WI38 (cell line): ENCODE results near the gene TCEAL1.
"Not testable (repeated sequence)": the region's sequence is repeated elsewhere in the genome, so short reads cannot be mapped to it uniquely, and the experiment has no call there.

ENCODE experiments used
- H3K4me3 ChIP-seq: 2 replicates; pipeline ENCODE4 v1.5.1; 2011; ENCODE audit warnings: low read depth, mild to moderate bottlenecking, control low read depth, low read length
- CTCF ChIP-seq: IDR thresholded peaks from 2 replicates; pipeline ENCODE4 v1.5.1; 2012; ENCODE audit warnings: low read depth, mild to moderate bottlenecking, control low read depth, low read length

Gene TCEAL1

DNA sequence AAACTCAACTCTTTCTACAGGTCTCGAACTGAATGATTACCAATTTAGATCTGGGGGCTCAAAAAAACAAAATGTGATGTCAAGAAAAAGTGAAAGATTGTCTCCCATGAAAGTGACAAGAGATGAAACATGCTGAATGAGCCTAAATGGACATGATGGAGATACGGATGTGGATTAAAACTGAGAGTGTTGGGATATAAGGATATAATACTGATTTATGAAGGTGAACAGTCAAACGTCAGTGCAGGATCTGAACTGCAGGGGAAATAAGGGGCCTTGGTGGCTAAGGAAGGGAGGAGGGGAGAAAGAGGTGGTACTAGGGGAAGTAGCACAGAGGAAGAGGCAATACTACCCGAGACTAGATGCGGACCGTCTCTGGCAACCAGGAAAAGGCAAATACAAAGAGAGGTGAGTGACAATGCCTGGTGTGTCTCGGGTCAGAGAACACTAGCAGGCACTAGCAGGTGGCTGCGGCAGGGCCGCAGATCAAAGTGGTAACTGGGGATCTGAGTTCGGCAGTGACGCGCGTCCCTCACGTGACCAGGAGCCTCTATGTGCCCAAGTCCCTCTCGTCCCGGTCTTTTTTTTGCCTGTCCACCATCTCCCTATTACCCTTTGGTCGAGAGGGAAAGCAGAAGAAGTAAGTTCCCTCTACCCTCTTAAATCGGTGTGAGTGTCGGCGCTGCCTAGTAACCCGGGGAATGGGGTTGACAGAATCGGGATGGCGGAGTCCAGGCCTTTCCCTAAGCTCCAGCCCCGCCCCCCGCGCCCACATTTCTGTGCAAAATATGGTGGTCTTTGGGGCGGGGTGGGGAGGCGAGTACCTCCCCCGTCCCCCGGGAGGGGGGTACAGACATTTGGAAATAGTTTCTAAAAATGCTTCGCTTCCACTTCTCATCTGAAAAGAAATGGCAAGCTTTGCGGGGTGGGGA lies at the start of gene TCEAL1:
TSS of gene TCEAL1 (plus strand) at position 590 of the 932 bp plus-strand sequence. CDS start 942 bp downstream, outside the sequence.
- no peak for TF ChIP-seq CTCF
- peak within 1 kb of the TSS; percentile 66 for H3K4me3 ChIP-seq

DNA sequence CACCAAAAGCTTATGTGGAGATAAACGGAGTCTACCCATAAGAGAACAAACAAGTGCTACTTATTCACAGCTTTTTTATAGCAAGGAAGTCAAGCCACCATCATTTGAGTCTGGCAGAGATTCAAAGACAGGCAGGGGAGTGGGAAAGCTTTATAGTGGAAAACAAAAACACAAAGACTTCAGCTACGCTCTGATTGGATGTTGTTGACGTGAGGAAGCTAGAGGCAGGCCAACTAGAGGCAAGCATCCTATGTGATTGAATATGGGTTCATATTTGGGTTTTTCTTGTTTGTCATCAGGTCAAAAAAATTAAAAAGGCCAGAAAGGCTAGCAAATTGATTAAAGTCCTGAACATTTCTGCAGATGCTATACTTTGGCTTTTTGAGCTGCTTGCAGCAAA lies 44.2 kb upstream of the TCEAL1 start:
- no peak overlapping the region for H3K4me3 ChIP-seq
- no peak for TF ChIP-seq CTCF

DNA sequence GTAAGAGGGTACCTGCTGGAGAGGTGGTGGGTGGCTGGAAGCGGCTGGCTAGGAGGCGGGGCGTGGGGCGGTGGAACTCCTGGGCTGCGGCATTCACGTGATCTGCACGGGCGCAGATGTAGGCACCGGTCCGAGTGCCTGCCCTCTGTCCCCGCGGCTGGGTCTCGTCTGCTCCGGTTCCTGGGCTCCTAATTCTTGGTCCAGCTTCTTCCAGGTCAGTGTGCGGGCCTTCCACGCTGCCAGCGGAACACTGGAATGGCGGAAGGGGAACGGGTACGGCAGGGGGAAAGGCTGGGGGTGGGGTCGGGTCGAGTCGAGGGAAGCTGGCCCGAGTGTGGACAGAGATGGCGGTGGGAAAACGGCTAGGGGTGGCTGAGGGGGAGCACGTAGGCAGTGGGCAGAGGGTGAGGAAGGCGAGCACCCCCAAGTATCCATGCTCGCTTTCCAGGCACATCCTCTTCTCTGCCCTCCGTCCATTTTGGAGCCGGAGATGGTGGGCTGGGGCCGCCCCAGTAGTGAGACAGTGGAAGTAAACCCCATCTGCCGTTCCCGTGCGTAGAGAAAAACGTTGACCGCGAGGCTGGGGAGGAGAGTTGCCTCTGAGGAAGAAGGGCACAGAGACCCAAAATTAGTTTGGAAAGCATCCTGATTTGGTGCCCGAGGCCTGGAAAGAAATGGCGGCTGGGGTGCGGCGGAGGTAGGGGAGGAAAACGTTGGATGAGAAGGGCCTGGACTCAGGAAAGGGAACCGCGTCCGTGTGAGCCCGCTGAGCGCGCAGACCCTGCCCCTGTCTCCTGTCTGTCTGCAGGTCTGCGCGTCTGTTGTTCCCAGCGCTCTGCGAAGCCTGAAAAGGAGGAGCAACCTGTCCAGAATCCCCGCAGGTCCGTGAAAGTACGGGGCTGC lies 43.1 kb upstream of the TCEAL1 start, which contains the start of gene TCEAL4:
TSS of gene TCEAL4 (plus strand) at position 105 of the 903 bp plus-strand sequence. CDS start 1,161 bp downstream, outside the sequence.
- H3K4me3 ChIP-seq: peak within 1 kb of the TSS; percentile 72
- no peak for TF ChIP-seq CTCF

DNA sequence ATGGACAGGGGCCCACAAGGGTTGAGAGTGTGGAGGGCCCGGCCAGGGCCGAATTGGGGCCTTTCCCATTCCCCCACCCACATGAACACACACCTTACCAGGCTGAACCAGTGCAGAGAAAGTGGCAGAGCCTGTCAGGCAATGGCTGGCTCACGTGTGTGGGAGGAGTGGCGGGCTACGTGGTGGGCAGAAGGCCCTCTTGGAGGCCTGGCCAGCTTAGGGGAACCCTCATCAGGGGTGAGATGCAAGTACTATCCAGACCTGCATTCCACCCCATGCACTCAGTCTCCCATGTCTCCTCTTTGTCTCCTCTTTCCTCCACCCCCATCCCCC lies 42.5 kb upstream of the TCEAL1 start:
- TF ChIP-seq CTCF: no peak

GRCh38 chrX:103586659-103587058 lies 42.1 kb upstream of the TCEAL1 start:
- no peak for TF ChIP-seq CTCF
- H3K4me3 ChIP-seq: peak overlapping the region; percentile 72

More for the DNA sequence above, 42.5 kb upstream of the TCEAL1 start:
- peak overlapping the region; percentile 72 for H3K4me3 ChIP-seq

GRCh38 chrX:103592295-103592694 lies 36.5 kb upstream of the TCEAL1 start:
- not testable (repeated sequence) for H3K4me3 ChIP-seq

GRCh38 chrX:103595202-103595601 lies 33.6 kb upstream of the TCEAL1 start:
- not testable (repeated sequence) for H3K4me3 ChIP-seq
